ENCODE data around the gene PRKCZ. TPM values are rescaled to one million over a fixed set of nuclear protein-coding genes. Genes with fewer than 3 reads are reported as not detected.

The PRKCZ gene
- total and polyA plus RNA-seq, 4 donors, result 4.8 to 9.9 (median 8.4) TPM

DNA sequence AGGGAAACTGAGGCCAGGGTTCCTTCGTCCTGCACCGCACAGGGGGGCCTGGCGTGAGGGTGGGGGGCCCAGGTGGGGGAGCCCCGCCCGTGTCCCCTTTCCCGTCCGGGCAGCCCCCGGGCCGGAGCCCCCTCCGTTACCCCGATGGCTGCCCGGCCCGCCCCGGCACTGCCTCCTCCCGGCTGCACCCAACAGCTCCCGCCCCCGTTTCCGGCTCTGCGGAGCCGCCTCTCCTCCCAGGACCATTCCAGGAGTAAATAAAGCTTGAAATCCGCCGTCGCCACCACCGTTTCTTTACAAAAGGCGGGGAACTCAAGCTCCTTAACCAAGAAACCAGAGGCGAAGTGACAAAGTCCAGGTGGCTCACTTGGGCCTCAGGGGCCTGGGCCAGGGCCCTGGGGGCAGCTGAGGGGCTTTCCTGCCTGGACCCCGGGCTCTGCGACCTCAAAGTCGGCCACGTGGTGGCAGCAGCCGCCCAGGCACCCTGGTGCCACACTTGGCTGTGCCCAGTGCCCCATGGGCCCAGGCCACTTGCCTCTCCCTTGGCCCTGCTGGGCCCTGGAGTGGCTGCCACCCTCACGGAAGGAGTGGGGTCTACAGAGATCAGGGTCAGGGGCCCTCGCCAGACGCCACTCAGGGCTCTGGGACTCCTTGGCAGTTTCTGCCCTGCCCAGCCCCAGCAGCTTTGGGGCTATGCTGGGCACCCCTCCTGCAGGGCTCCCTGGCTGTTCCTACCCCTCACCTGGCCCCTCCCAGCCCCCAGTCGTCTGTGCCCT lies 144.9 kb downstream of the PRKCZ start:
- Histone ChIP-seq H3K4me3 (ENCODE audit: low read depth in 1 of 3, low read length in 3 of 3) (peak overlapping the region; percentile 35 to 83 (median 70)), H3K27me3 (ENCODE audit: control insufficient read depth in 4 of 4, insufficient read depth in 4 of 4, low read length in 3 of 4) (no peaks in the 10 kb centered on the region), H3K27ac (ENCODE audit: low read depth in 1 of 2, low read length in 2 of 2) (peak overlapping the region; percentile 92 to 93), H3K9me3 (ENCODE audit: control insufficient read depth in 4 of 4, low read length in 3 of 4) (no peaks in the 10 kb centered on the region), H3K36me3 (ENCODE audit: control insufficient read depth in 4 of 4, insufficient read depth in 3 of 4, low read depth in 1 of 4, low read length in 3 of 4) (no peaks in the 10 kb centered on the region), H3K9ac (ENCODE audit: low read depth in 1 of 2, low read length in 2 of 2) (peak overlapping the region; percentile 85), H3K4me1 (ENCODE audit: control insufficient read depth in 4 of 4, insufficient read depth in 4 of 4, low read length in 3 of 4) (peaks cover 11 to 36% (median 24%) of the 10 kb centered on the region in 4 donors)
- DNase-seq (ENCODE audit: low spot score), result peak; percentile 81
- WGBS, result 1% methylated on average over 35 of the region's 35 CpGs
- TF ChIP-seq GABPA (IDR thresholded peaks at IDR 0.05 in 1 of 2, conservative IDR thresholded peaks at IDR 0.05 in 1 of 2) (peak in 1 of 2 donors; percentile 77), FOXA2 (IDR thresholded peaks at IDR 0.05) (no peak), TAF1 (conservative IDR thresholded peaks at IDR 0.05) (no peak), JUND (IDR thresholded peaks at IDR 0.05) (no peak), RAD21 (IDR thresholded peaks at IDR 0.05) (peak; percentile 95 to 98), RXRA (IDR thresholded peaks at IDR 0.05) (peak in 1 of 2 donors; percentile 23), REST (IDR thresholded peaks at IDR 0.05) (peak; percentile 12), YY1 (IDR thresholded peaks at IDR 0.05) (peak; percentile 52), FOXA1 (IDR thresholded peaks at IDR 0.05) (no peak), SP1 (IDR thresholded peaks at IDR 0.05) (peak; percentile 64), EGR1 (IDR thresholded peaks at IDR 0.05; ENCODE audit: low read depth in 2 of 2) (peak; percentile 73 to 82), ZBTB33 (IDR thresholded peaks at IDR 0.05) (no peak), ATF3 (IDR thresholded peaks at IDR 0.05) (no peak), NR2F2 (IDR thresholded peaks at IDR 0.05) (peak; percentile 46), HNF4G (IDR thresholded peaks at IDR 0.05) (no peak), HNF4A (conservative IDR thresholded peaks at IDR 0.05) (peak; percentile 3 to 35)
- TF ChIP-seq, protein P1, sequence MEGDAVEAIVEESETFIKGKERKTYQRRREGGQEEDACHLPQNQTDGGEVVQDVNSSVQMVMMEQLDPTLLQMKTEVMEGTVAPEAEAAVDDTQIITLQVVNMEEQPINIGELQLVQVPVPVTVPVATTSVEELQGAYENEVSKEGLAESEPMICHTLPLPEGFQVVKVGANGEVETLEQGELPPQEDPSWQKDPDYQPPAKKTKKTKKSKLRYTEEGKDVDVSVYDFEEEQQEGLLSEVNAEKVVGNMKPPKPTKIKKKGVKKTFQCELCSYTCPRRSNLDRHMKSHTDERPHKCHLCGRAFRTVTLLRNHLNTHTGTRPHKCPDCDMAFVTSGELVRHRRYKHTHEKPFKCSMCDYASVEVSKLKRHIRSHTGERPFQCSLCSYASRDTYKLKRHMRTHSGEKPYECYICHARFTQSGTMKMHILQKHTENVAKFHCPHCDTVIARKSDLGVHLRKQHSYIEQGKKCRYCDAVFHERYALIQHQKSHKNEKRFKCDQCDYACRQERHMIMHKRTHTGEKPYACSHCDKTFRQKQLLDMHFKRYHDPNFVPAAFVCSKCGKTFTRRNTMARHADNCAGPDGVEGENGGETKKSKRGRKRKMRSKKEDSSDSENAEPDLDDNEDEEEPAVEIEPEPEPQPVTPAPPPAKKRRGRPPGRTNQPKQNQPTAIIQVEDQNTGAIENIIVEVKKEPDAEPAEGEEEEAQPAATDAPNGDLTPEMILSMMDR (IDR thresholded peaks at IDR 0.05; ENCODE audit: low read depth, low read length, missing input control), result peak; percentile 93
- TF ChIP-seq, protein P2, sequence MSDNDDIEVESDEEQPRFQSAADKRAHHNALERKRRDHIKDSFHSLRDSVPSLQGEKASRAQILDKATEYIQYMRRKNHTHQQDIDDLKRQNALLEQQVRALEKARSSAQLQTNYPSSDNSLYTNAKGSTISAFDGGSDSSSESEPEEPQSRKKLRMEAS (IDR thresholded peaks at IDR 0.05), result no peak
